ENCODE results near the gene FGF9.

The FGF9 gene

DNA sequence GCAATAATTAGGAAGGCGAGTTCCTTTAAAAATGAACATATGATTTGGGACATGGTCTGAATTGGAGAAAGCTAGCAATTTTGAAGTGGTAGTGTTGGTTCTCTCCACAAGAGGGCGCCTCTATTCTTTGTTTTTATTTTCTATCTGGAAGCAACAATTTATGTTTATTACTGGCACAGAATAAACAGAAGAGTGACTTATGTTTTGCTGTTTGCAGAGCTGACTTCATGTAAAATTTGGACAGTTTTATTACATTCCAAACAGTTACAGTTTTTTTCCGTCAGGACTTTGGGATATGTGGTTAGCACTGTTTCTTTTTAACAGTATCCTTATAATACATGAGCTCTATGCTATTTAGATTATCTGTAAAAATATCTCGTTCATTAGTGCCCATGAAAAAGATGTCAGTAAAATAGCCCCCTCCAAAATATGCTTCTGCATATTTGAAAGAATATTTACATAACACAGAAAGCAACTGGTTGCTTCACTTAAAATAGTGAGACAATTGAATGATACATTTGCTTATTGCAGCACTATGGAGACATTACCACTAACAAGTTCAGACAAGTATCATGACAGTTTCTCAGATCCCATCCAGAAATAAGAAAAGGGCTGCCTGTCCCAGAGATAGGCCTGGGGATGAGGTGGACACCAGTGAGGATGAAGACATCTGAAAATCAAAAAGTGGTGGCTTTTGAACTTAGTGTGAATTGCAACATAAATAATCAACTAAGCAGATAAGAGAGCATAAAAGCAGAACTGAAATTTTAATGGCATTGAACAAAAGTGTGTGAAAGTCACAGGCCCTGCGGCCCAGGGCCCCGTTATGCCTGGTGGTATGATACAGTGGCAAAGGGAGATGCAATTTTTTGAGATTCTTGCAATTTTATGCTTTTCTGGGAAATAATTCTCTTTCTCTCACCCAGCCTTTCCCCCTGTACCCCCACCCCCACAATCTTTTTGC is 32.3 kb upstream of the FGF9 start:
- H3K36me3 ChIP-seq, result no peaks in the 10 kb centered on the region
- TF ChIP-seq, protein P1, sequence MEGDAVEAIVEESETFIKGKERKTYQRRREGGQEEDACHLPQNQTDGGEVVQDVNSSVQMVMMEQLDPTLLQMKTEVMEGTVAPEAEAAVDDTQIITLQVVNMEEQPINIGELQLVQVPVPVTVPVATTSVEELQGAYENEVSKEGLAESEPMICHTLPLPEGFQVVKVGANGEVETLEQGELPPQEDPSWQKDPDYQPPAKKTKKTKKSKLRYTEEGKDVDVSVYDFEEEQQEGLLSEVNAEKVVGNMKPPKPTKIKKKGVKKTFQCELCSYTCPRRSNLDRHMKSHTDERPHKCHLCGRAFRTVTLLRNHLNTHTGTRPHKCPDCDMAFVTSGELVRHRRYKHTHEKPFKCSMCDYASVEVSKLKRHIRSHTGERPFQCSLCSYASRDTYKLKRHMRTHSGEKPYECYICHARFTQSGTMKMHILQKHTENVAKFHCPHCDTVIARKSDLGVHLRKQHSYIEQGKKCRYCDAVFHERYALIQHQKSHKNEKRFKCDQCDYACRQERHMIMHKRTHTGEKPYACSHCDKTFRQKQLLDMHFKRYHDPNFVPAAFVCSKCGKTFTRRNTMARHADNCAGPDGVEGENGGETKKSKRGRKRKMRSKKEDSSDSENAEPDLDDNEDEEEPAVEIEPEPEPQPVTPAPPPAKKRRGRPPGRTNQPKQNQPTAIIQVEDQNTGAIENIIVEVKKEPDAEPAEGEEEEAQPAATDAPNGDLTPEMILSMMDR (IDR thresholded peaks at IDR 0.05; ENCODE audit: low read depth, low read length), result peak; percentile 56
- no peak for DNase-seq
- no peak overlapping the region for H3K4me3 ChIP-seq (ENCODE audit: low read depth, low read length)
- H3K9me3 ChIP-seq (ENCODE audit: severe bottlenecking), result no peaks in the 10 kb centered on the region
- H3K27ac ChIP-seq, result no peak overlapping the region
- H3K27me3 ChIP-seq (ENCODE audit: insufficient read depth, low read depth, severe bottlenecking), result peaks cover 99% of the 10 kb centered on the region

- no peak overlapping the region for H3K27ac ChIP-seq
- no peaks in the 10 kb centered on the region for H3K9me3 ChIP-seq (ENCODE audit: severe bottlenecking)
- H3K36me3 ChIP-seq, result no peaks in the 10 kb centered on the region
- H3K27me3 ChIP-seq (ENCODE audit: insufficient read depth, low read depth, severe bottlenecking), result peaks cover 100% of the 10 kb centered on the region
- TF ChIP-seq, protein P1 (IDR thresholded peaks at IDR 0.05; ENCODE audit: low read depth, low read length), result no peak
- H3K4me3 ChIP-seq (ENCODE audit: low read depth, low read length), result no peak overlapping the region
- no peak for DNase-seq
Observed at GRCh38 chr13:21639561-21639960, 31.3 kb upstream of the FGF9 start.

DNA sequence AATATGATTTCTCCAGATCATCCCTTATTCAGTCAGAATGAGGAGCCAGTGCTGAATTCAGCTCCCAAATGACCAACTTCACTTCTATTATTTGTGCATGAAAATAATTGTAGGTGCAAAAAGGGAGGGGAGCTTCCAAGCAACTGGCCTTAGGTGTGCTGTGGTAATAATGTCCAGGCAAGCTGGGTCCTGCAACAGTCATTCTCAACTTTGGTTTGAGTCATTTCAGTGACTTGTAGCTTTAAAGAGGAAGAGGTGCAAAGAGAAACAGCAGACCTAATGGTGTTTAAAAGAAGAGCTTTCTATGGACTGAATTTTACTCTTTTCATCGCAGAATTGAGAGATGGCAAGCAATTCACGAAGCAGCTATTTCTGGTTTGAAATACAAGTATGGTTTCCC is 29.2 kb upstream of the FGF9 start:
- Histone ChIP-seq H3K9me3 (ENCODE audit: severe bottlenecking) (no peaks in the 10 kb centered on the region), H3K27me3 (ENCODE audit: insufficient read depth, low read depth, severe bottlenecking) (peaks cover 97% of the 10 kb centered on the region), H3K36me3 (no peaks in the 10 kb centered on the region), H3K4me3 (ENCODE audit: low read depth, low read length) (no peak overlapping the region), H3K27ac (no peak overlapping the region)
- TF ChIP-seq, protein P1 (IDR thresholded peaks at IDR 0.05; ENCODE audit: low read depth, low read length), result no peak
- no peak for DNase-seq

GRCh38 chr13:21657538-21657937 is 13.3 kb upstream of the FGF9 start:
- DNase-seq, result no peak
- TF ChIP-seq, protein P1 (IDR thresholded peaks at IDR 0.05; ENCODE audit: low read depth, low read length), result no peak

DNA sequence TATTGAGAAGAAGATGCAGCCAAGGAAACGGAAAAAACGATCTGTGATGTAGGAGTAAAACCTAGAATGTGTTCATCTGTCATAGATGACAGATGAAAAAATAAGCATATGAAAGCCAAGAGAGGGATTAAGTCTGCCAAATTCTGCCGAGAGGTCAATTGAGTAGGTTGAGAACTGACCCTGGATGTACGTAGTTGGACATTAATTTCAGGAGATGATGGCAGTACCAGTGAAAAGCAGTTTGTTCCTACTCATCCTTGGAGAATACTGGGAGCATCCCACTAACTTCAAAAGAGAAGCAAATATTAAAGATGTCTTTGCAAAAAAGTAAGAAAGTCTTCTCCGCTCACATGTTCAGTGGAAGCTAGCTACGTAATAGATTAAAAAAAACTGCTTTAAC is 11.8 kb upstream of the FGF9 start:
- DNase-seq, result no peak
- TF ChIP-seq, protein P1 (IDR thresholded peaks at IDR 0.05; ENCODE audit: low read depth, low read length), result no peak
- Histone ChIP-seq H3K9me3 (ENCODE audit: severe bottlenecking) (peaks cover 16% of the 10 kb centered on the region), H3K4me3 (ENCODE audit: low read depth, low read length) (no peak overlapping the region), H3K36me3 (no peaks in the 10 kb centered on the region), H3K27me3 (ENCODE audit: insufficient read depth, low read depth, severe bottlenecking) (peaks cover 97% of the 10 kb centered on the region), H3K27ac (no peak overlapping the region)

More at GRCh38 chr13:21657538-21657937, 13.3 kb upstream of the FGF9 start:
- Histone ChIP-seq H3K9me3 (ENCODE audit: severe bottlenecking) (peaks cover 16% of the 10 kb centered on the region), H3K27me3 (ENCODE audit: insufficient read depth, low read depth, severe bottlenecking) (peaks cover 95% of the 10 kb centered on the region), H3K4me3 (ENCODE audit: low read depth, low read length) (no peak overlapping the region), H3K27ac (no peak overlapping the region), H3K36me3 (no peaks in the 10 kb centered on the region)

Measured in WERI-Rb-1 (cell line).